ENCODE results near the gene FAM107A. TPM values are rescaled to one million over a fixed set of nuclear protein-coding genes. Genes with fewer than 3 reads are reported as not detected.

Gene FAM107A
- polyA plus RNA-seq, 1 donor from 2014 or later = 0.16 TPM

DNA sequence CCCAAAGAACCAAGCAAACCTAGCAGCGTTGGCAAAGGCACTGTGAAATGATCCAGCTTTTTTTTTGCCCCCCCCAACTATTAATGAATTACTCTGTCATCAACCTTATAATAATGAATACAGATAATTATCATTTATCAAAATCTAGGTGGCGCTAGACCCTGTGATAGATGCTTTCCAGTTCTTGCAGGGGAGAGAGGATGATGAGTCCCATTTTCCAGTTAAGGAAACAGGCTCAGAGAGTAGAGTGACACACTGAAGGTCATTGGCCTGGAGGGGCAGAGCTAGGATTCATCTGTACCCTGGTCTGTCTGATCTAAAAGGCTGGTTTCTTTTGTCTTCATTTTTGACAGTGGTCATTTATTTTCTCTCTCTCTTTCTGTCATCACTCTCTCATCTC is 45.2 kb downstream of the FAM107A start:
- H3K9ac ChIP-seq (ENCODE audit: low read length) = no peak overlapping the region
- no peaks in the 10 kb centered on the region for H3F3A ChIP-seq (ENCODE audit: insufficient read depth, low read length, poor library complexity, severe bottlenecking)
- H3K4me2 ChIP-seq (ENCODE audit: low read length) = no peak overlapping the region
- no peak overlapping the region for H3K4me3 ChIP-seq (ENCODE audit: low read length)
- no peaks in the 10 kb centered on the region for H4K20me1 ChIP-seq (ENCODE audit: insufficient read depth)
- no peaks in the 10 kb centered on the region for H3K9me3 ChIP-seq (ENCODE audit: low read length)
- no peaks in the 10 kb centered on the region for H3K79me2 ChIP-seq (replicated peaks; ENCODE audit: insufficient read depth, low read length)
- no peaks in the 10 kb centered on the region for H3K36me3 ChIP-seq (ENCODE audit: insufficient read depth, low read length)
- no peak overlapping the region for H2AFZ ChIP-seq (ENCODE audit: low read depth, low read length)
- TF ChIP-seq SMC3 (conservative IDR thresholded peaks at IDR 0.05; ENCODE audit: poor library complexity) = no peak
- TF ChIP-seq TAF1 (IDR thresholded peaks at IDR 0.05; ENCODE audit: low read depth) = no peak
- no peak for TF ChIP-seq POLR2AphosphoS5 (IDR thresholded peaks at IDR 0.05)
- no peak for TF ChIP-seq EP300 (conservative IDR thresholded peaks at IDR 0.05; ENCODE audit: poor library complexity, severe bottlenecking)
- no peak for TF ChIP-seq MXI1 (conservative IDR thresholded peaks at IDR 0.05; ENCODE audit: poor library complexity, severe bottlenecking)
- TF ChIP-seq, protein P1, sequence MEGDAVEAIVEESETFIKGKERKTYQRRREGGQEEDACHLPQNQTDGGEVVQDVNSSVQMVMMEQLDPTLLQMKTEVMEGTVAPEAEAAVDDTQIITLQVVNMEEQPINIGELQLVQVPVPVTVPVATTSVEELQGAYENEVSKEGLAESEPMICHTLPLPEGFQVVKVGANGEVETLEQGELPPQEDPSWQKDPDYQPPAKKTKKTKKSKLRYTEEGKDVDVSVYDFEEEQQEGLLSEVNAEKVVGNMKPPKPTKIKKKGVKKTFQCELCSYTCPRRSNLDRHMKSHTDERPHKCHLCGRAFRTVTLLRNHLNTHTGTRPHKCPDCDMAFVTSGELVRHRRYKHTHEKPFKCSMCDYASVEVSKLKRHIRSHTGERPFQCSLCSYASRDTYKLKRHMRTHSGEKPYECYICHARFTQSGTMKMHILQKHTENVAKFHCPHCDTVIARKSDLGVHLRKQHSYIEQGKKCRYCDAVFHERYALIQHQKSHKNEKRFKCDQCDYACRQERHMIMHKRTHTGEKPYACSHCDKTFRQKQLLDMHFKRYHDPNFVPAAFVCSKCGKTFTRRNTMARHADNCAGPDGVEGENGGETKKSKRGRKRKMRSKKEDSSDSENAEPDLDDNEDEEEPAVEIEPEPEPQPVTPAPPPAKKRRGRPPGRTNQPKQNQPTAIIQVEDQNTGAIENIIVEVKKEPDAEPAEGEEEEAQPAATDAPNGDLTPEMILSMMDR (IDR thresholded peaks at IDR 0.05; ENCODE audit: poor library complexity, severe bottlenecking) = no peak
- no peak for TF ChIP-seq RAD21 (conservative IDR thresholded peaks at IDR 0.05)
- TF ChIP-seq, protein P2, sequence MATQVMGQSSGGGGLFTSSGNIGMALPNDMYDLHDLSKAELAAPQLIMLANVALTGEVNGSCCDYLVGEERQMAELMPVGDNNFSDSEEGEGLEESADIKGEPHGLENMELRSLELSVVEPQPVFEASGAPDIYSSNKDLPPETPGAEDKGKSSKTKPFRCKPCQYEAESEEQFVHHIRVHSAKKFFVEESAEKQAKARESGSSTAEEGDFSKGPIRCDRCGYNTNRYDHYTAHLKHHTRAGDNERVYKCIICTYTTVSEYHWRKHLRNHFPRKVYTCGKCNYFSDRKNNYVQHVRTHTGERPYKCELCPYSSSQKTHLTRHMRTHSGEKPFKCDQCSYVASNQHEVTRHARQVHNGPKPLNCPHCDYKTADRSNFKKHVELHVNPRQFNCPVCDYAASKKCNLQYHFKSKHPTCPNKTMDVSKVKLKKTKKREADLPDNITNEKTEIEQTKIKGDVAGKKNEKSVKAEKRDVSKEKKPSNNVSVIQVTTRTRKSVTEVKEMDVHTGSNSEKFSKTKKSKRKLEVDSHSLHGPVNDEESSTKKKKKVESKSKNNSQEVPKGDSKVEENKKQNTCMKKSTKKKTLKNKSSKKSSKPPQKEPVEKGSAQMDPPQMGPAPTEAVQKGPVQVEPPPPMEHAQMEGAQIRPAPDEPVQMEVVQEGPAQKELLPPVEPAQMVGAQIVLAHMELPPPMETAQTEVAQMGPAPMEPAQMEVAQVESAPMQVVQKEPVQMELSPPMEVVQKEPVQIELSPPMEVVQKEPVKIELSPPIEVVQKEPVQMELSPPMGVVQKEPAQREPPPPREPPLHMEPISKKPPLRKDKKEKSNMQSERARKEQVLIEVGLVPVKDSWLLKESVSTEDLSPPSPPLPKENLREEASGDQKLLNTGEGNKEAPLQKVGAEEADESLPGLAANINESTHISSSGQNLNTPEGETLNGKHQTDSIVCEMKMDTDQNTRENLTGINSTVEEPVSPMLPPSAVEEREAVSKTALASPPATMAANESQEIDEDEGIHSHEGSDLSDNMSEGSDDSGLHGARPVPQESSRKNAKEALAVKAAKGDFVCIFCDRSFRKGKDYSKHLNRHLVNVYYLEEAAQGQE (IDR thresholded peaks at IDR 0.05; ENCODE audit: borderline replicate concordance) = no peak
- no peak for TF ChIP-seq EZH2 (IDR thresholded peaks at IDR 0.05; ENCODE audit: borderline replicate concordance, insufficient read depth, low read length, poor library complexity, severe bottlenecking)
- no peak overlapping the region for H3K27ac ChIP-seq (ENCODE audit: low read length)
- no peaks in the 10 kb centered on the region for H3K9me2 ChIP-seq (ENCODE audit: insufficient read depth, low read length)
- H3K27me3 ChIP-seq (ENCODE audit: insufficient read depth, low read depth, low read length) = no peaks in the 10 kb centered on the region

DNA sequence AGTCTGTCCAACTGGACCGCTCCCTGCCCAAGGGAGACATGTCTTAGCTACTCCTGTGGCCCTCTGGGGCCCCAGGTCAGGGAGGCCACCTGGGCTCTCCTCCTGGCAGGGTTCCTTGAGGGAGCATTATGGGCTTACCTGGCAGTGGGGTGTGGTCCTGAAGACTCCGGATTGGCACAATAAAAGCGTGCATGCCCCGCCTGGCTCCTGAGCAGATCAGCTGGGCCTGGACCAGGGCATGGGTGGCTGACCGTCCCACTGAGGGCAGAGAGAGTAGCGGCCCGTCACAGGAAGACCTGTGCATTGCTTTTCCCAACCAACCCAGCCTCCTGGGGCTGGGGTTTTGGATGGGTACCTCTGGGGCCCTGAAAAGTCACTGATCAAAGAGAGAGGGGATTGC is 45.6 kb downstream of the FAM107A start:
- Histone ChIP-seq H3K27ac (ENCODE audit: low read length) (no peak overlapping the region), H3K9ac (ENCODE audit: low read length) (no peak overlapping the region), H3K27me3 (ENCODE audit: insufficient read depth, low read depth, low read length) (no peaks in the 10 kb centered on the region), H4K20me1 (ENCODE audit: insufficient read depth) (no peaks in the 10 kb centered on the region), H2AFZ (ENCODE audit: low read depth, low read length) (no peak overlapping the region), H3K79me2 (replicated peaks; ENCODE audit: insufficient read depth, low read length) (no peaks in the 10 kb centered on the region), H3K4me2 (ENCODE audit: low read length) (no peak overlapping the region), H3K36me3 (ENCODE audit: insufficient read depth, low read length) (no peaks in the 10 kb centered on the region), H3K4me3 (ENCODE audit: low read length) (no peak overlapping the region), H3K9me2 (ENCODE audit: insufficient read depth, low read length) (no peaks in the 10 kb centered on the region), H3K9me3 (ENCODE audit: low read length) (no peaks in the 10 kb centered on the region), H3F3A (ENCODE audit: insufficient read depth, low read length, poor library complexity, severe bottlenecking) (no peaks in the 10 kb centered on the region)
- TF ChIP-seq POLR2AphosphoS5 (IDR thresholded peaks at IDR 0.05) (no peak), TAF1 (IDR thresholded peaks at IDR 0.05; ENCODE audit: low read depth) (no peak), EP300 (conservative IDR thresholded peaks at IDR 0.05; ENCODE audit: poor library complexity, severe bottlenecking) (no peak), EZH2 (IDR thresholded peaks at IDR 0.05; ENCODE audit: borderline replicate concordance, insufficient read depth, low read length, poor library complexity, severe bottlenecking) (no peak), RAD21 (conservative IDR thresholded peaks at IDR 0.05) (no peak), MXI1 (conservative IDR thresholded peaks at IDR 0.05; ENCODE audit: poor library complexity, severe bottlenecking) (no peak), SMC3 (conservative IDR thresholded peaks at IDR 0.05; ENCODE audit: poor library complexity) (no peak)
- TF ChIP-seq, protein P2 (IDR thresholded peaks at IDR 0.05; ENCODE audit: borderline replicate concordance) = no peak
- TF ChIP-seq, protein P1 (IDR thresholded peaks at IDR 0.05; ENCODE audit: poor library complexity, severe bottlenecking) = no peak

Data from neural cell (in vitro differentiated cells).